GM19438 (cell line): Measurements from ENCODE around the gene ODAD3.
"Not testable (repeated sequence)": the region's sequence is repeated elsewhere in the genome, so short reads cannot be mapped to it uniquely, and the experiment has no call there.

Experiments used
- ATAC-seq: cut with Tn5 transposase; IDR thresholded peaks from one replicate; pipeline ENCODE4 v1.9.1; 2021; ENCODE audit warnings: low read depth; ENCODE audit not compliant: unreplicated experiment

ODAD3 gene

GRCh38 chr19:11461453-11461852, 26.5 kb upstream of the ODAD3 start:
- no peak for ATAC-seq

GRCh38 chr19:11460207-11460606, 25.3 kb upstream of the ODAD3 start:
- ATAC-seq: no peak

- ATAC-seq: not testable (repeated sequence)
These were observed 24.0 kb upstream of the ODAD3 start for GRCh38 chr19:11458912-11459311.

- ATAC-seq: no peak
These were observed 23.4 kb upstream of the ODAD3 start for GRCh38 chr19:11458236-11458900.

GRCh38 chr19:11457831-11458230, 22.9 kb upstream of the ODAD3 start:
- no peak for ATAC-seq

- ATAC-seq: no peak
These were observed 22.2 kb upstream of the ODAD3 start for GRCh38 chr19:11457115-11457514.

GRCh38 chr19:11456659-11457058, 21.7 kb upstream of the ODAD3 start:
- no peak for ATAC-seq

GRCh38 chr19:11455233-11455554, 20.3 kb upstream of the ODAD3 start:
- not testable (repeated sequence) for ATAC-seq

- ATAC-seq: no peak
These were observed 18.8 kb upstream of the ODAD3 start for GRCh38 chr19:11453468-11454341.

GRCh38 chr19:11452620-11453310, 17.8 kb upstream of the ODAD3 start:
- ATAC-seq: no peak

- no peak for ATAC-seq
These were observed 17.1 kb upstream of the ODAD3 start for GRCh38 chr19:11451871-11452619.

GRCh38 chr19:11451327-11451870, 16.5 kb upstream of the ODAD3 start:
- no peak for ATAC-seq

GRCh38 chr19:11450570-11451326, 15.8 kb upstream of the ODAD3 start:
- ATAC-seq: no peak

- no peak for ATAC-seq
These were observed 14.1 kb upstream of the ODAD3 start for GRCh38 chr19:11448923-11449554.

GRCh38 chr19:11448410-11448809, 13.5 kb upstream of the ODAD3 start:
- no peak for ATAC-seq

GRCh38 chr19:11447347-11448262, 12.7 kb upstream of the ODAD3 start:
- ATAC-seq: no peak

- ATAC-seq: no peak
These were observed 11.9 kb upstream of the ODAD3 start for GRCh38 chr19:11446652-11447301.

GRCh38 chr19:11446271-11446651, 11.3 kb upstream of the ODAD3 start:
- ATAC-seq: no peak
